GM18526 (cell line): ENCODE results near the gene FADS2.

Experiments used
- POLR2A ChIP-seq: IDR thresholded peaks from 3 replicates; pipeline ENCODE4 v1.6.1; 2011; ENCODE audit not compliant: insufficient read length; ENCODE audit errors: extremely low read depth

FADS2 gene

GRCh38 chr11:61827571-61828378, at the start of gene FADS2:
FADS2 (plus strand) TSS chr11:61828300; CDS start chr11:61828391, 91 bp downstream.
- peak; percentile 79 for TF ChIP-seq POLR2A

DNA sequence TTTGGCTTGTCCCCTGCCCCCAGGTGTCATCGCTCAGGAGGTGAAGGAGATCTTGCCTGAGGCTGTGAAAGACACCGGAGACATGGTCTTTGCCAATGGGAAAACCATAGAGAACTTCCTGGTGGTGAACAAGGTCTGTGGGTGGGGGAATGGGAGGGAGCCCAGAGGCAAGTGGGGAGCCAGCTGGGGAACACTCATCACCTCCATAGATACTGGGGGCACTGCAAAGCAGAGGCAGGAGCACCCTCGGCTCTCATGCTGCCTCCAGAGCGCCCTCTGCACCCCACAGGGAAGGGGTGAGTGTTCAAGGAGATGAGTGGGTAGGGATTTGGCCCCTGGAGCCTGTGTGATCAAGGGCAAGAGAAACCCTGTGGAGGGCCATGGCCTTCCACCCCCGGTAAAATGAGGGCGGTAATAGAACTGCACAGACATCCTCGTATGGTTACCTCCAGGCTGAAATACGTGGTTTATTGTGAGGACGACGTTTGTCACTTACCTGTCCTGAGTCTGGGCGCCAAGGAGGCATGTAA, 49.7 kb upstream of the FADS2 start:
- TF ChIP-seq POLR2A: no peak

- no peak for TF ChIP-seq POLR2A
These were observed 49.0 kb upstream of the FADS2 start for GRCh38 chr11:61778920-61779650.

GRCh38 chr11:61779666-61780525, 48.2 kb upstream of the FADS2 start:
- no peak for TF ChIP-seq POLR2A

DNA sequence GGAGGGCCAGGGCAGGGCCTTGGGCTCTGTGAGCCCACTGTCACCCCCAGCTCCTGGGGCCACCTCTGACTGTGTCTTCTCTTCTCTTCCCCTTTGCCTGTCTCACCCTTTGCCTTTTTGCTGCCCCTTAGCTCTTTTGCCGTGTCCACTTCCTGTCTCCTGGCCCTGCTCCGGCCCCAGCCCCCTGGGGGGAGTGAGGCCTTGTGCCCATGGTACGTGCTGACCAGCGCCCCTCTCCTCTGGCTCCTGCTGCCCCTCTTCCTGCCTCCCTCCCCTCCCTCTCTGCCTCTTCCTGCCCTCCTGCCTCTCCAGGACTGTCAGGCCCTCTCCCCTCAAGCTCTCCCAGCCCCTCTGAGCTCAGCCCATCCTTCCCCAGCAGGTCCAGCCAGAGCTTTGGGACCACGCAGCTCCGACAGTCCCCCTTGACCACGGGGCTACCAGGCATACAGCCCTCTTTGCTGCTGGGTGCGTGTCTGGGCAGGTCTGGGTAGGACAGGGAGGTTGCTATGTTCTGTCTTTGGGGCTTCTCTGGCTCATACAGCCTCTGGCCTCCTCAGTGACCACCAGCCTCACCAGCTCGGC, 47.4 kb upstream of the FADS2 start:
- TF ChIP-seq POLR2A: no peak

- TF ChIP-seq POLR2A: no peak
These were observed 46.5 kb upstream of the FADS2 start for GRCh38 chr11:61781585-61781984.

DNA sequence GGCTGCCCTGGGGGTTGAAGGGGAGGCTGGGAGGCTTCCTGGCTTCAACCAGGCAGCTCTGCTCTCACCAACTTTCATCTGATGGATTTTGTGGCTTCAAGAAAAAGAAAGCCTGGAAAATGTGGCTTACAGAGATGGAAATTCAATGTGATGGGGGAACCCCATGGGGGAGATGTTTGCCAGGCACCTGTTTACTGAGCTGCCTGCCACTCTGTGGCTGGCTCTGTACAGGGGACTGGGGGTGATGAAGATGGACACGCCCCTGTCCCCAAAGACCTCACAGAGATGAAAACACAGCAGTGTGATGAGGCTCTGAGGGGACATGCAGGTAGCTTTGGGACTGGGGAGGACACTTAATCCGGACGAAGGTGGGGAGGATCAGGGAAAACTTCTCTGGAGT, 45.8 kb upstream of the FADS2 start:
- no peak for TF ChIP-seq POLR2A

DNA sequence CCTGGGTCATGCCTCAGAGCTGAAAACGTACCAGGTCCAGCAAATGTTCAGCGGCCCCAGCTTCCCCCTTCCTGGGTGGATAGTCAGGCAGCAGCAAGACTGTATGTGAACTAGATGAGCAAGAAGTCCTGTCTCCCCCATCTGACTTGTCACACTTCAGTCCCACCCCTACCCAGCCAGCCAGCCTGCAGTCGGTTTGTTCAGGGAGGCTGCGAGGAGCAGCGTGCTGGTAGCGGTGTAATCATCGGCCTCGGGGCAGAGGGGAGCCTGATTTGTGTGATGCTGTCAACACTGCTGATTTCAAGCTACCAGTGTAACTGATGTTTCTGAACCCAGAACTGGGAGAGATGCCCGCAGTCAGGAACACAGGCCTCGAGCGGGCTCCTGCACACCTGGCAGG, 45.3 kb upstream of the FADS2 start:
- TF ChIP-seq POLR2A: no peak

DNA sequence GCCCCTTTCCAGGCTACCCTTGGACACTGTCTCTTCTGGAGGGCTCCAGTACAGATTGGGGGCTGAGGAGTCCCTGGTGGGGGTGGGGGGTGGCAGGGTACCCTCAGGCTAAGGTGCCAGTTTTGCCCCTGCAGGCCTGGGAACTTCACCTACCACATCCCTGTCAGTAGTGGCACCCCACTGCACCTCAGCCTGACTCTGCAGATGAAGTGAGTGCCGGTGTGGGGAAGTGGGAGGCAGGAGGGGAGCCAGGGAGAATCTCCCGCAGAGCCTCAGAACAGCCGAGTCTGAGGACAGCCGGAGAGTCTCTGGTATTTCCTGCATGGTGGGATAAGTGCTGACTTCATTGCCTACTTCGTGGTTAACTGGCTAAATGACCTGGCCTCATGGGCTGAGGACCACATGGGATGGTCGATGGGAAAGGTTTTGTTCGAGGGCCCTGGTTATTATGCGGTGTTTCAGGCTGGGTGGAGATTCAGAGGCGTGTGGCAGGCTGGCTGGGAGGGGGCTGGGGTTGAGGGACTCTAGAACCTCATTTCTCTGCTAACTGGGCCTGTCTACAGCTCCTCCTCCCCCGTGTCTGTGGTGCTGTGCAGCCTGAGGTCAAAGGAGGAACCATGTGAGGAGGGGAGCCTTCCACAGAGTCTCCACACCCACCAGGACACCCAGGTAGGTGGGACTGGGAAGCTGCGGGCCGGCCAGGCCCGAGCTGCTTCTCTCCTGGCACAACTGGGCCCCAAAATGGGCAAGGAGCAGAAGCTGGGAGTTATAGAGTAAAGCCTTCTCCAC, 44.2 kb upstream of the FADS2 start:
- no peak for TF ChIP-seq POLR2A

GRCh38 chr11:61784506-61784805, 43.6 kb upstream of the FADS2 start:
- TF ChIP-seq POLR2A: no peak

DNA sequence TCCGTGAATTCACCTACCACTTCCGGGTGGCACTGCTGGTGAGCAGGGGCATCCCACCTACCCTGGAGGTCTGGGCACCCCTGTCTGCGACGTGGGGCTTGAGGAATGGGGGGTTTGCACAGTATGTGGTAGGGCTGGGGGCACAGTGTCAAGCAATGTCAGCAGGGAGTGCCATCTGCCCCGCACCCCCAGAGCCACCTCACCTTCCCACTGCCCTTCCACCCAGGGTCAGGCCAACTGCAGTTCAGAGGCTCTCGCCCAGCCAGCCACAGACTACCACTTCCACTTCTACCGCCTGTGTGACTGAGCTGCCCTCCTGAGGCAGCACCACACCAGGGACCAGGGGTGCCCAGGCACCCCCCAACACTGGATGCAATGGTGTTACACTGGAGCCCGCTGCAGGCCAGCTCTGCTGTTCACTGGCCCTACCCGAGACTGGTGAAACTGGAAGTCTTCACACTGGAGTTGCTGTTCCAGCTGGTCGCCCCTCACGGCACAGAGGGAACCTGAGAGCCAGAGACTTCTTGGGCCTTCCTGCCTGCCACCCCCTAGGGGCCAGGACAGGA, 42.2 kb upstream of the FADS2 start:
- no peak for TF ChIP-seq POLR2A

GRCh38 chr11:61787928-61788491, 40.1 kb upstream of the FADS2 start:
- no peak for TF ChIP-seq POLR2A

DNA sequence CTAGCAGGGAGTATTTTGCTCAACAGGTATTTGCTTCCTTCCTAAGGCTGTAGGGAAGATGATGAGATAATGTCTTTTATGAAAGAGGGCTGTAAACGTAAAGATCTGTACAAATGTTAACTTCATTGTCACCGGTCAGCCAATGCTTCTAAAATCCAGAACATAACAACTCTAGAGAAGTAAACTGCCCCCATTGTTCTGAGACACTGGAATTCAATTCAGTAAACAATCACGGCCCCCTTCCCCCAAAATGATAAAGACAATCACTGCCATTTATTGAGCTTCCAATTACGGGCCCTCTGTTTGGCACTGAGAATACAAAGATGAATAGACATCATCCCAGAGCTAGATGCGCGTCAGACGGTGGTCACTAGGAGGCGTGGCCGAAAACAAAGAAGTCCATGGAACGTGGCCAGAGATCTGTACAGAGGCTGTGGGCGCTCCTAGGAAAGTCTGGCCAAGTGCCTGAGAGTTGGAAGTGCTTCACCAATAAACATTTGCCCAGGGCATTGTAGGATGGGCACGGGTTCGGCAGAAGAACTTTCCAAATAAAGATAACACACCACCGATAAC, 36.3 kb upstream of the FADS2 start:
- TF ChIP-seq POLR2A: no peak
